ENCODE results near the gene LAMC2.

Gene LAMC2

DNA sequence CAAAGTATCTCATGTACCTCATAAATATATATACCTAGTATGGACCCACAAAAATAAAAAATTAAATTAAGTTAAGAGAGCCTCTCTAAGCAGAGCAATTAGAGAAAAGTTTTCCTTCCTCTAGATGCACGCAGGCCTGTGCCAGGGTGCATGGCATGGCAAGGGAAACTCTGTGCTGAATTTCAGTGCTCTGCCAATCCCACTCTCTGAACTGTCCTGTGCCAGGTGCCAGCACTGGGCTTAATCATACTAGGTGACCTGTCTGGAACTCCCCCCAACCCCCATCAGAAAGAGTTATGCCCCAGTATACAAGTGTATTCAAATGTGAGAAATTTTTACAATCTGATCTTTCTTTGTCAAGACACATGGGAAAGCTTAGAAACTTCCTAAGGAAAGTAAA is 10.4 kb upstream of the LAMC2 start:
- DNase-seq: no peak

DNA sequence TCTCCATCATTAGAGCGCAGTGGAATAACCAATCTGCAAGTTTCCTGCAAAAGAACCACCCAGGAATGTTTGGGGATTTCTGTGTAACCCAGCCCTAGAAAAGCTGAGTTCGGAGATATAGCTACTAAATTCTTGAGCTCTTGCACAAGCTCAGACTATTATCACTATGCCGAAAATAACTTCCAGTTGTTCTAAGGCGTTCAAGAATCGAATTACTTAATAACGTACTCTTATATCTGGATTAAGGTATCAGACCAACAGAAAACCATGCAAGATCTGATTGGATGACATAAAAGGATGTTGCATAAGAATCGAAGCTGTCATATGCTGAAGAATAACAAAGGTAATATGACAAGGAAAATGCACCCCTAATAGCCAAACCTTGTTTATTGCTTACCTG is 7.5 kb upstream of the LAMC2 start:
- no peak for DNase-seq

GRCh38 chr1:183179033-183179432 is 7.0 kb upstream of the LAMC2 start:
- no peak for DNase-seq

GRCh38 chr1:183180218-183180617 is 5.8 kb upstream of the LAMC2 start:
- DNase-seq: no peak

DNA sequence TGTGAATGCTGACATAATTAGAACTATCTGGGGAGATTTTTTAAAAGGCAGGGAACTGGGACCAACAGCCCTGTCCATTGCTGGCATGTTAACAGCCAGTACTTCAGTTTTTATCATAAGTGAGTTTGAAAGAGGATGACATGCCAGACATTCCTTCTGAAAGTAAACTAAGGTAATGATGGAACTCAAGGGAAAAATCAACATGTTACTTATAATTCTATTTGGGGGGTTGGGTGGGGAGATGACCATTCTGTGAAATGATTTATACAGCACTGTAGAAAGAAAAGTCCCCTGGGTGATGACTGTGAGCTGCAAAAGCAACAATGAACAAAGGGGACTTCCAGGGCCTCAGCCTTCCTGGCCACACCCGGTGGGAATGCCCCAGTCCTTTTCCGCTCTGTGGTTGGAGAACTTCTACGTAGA is 5.4 kb upstream of the LAMC2 start:
- DNase-seq: no peak

DNA sequence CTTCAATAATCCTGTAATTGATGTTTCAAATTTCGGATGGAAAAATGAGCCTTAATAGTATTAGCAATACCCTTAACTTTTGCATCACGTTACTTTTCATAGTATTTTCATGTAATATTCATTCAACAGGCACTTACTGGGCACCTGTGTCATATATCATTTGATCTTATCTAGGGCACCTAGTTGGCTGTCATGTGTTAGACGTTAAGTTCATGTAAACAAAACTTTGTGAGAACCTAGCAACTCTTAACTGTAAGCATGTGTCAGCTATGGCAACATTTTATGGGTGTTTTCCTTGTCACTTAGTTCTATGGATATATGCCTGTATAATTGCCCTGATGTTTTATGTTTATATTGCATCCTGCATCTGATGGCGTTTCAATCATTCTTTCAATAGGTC is 777 bp downstream of the LAMC2 start:
- no peak for DNase-seq

DNA sequence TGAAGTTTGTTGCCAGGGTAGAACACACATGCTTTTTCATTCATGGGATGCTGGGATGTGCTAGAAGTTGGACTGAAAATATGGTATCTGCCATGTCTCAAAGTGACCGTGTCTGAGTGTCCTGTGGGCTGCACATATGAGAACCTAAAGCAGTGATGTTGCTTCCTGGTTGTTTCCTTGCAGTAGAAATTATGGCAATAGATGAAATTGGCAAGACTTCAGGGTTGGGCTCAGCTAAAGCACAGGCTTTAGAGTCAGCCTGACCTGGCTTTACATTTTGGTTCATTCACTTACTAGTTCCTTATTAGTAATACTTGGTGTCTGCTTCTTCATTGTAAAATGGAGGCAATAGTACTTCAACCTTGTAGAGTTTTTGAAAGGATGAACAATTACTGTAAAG is 2.2 kb downstream of the LAMC2 start:
- DNase-seq: no peak

GRCh38 chr1:183191833-183192232 is 5.8 kb downstream of the LAMC2 start:
- DNase-seq: no peak

GRCh38 chr1:183193963-183194525 is 8.0 kb downstream of the LAMC2 start:
- no peak for DNase-seq

DNA sequence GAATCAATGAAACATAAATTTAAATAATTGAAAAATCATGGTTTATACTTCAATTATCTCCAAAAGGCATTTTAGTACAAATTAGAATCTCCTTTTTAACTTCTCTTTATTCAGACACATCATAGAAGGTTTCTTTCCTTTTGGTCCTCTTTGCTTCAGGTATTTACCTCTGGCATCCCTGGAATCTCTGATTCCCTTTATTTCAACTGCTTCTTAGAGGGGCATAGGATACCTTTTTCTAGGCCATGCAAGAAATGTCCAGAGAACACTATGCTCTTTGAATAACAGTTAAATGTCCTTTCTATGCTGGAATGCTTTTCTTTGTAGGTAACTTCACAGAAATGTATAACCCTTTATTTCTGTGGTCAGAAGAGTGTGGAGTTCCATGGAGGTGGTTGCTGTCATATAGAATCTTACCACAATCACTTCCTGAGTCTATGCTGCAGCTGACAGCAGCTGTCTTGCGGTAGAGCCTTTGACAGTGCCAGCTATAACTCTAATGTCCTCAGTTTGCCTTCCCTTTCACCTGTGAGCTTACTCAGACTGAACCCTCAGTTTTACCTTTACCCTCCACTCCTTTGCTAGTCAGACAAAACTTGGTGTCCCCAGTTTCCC is 8.6 kb downstream of the LAMC2 start:
- peak in 1 of 2 donors; percentile 18 for DNase-seq

DNA sequence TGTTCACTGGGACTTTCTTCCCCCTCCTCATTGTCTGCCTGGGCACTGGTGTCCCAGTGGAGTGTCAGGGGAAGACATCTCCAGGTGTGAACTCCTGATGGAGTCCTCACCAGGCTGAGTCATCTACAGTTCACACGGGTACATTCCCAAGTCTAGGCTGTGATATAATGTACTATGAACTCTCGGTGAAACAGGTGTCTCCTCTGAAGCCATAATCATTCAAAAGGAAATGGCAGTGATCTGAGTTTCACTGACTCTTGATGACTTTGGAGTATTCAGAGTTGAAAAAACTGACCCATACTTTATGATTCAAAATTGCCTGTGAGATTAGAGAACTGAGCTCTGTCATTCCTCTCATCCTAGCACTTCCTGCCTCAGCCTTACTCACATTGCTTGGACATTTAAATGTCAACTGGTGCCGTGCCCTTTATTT is 9.1 kb downstream of the LAMC2 start:
- DNase-seq: no peak

GRCh38 chr1:183197762-183198161 is 11.7 kb downstream of the LAMC2 start:
- no peak for DNase-seq

GRCh38 chr1:183198463-183198862 is 12.4 kb downstream of the LAMC2 start:
- DNase-seq: no peak

DNA sequence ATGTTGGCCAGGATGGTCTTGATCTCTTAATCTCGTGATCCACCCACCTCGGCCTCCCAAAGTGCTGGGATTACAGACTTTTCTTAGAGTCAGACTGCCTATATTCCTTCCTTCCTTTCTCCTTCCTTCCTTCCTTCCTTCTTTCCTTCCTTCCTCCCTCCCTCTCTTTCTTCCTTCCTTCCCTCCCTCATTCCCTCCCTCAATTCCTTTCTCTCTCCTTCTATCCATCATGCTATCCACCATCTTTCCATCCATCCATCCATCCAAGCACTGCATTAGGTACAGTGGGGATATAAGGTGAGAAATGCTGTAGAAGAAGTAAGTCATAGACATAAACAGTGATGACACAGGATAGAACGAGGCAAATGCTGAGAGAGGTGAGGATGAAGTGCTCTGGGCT is 13.2 kb downstream of the LAMC2 start:
- no peak for DNase-seq

- no peak for DNase-seq
Observed at GRCh38 chr1:183200451-183200850, 14.4 kb downstream of the LAMC2 start.

GRCh38 chr1:183203094-183203493 is 17.0 kb downstream of the LAMC2 start:
- DNase-seq: no peak

- no peak for DNase-seq
Observed at GRCh38 chr1:183205196-183205781, 19.2 kb downstream of the LAMC2 start.

DNA sequence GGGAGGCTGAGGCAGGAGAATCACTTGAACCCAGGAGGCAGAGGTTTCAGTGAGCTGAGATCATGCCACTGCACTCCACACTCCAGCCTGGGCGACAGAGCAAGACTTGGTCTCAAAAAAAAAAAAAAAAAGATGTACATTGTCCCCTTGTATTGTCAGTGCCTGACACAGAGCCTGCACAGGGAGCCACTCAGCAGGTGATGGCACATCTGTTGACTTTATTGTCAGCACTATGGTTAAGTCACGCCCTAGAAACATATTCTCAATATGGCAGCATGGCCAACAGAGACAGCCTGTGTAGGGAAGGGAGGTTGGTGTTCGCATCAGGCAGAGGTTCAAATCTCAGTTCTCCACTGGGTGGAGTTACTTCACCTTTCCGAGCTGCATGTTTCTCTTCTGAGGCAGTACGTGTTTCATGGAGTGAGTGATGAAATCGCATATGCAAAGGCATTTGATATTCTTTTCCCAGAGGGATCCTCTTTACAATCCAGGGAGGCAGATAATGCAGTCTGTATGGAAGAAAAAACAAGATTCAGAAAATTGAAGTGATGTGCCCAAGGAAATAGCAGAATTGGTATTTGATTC is 20.6 kb downstream of the LAMC2 start:
- no peak for DNase-seq

DNA sequence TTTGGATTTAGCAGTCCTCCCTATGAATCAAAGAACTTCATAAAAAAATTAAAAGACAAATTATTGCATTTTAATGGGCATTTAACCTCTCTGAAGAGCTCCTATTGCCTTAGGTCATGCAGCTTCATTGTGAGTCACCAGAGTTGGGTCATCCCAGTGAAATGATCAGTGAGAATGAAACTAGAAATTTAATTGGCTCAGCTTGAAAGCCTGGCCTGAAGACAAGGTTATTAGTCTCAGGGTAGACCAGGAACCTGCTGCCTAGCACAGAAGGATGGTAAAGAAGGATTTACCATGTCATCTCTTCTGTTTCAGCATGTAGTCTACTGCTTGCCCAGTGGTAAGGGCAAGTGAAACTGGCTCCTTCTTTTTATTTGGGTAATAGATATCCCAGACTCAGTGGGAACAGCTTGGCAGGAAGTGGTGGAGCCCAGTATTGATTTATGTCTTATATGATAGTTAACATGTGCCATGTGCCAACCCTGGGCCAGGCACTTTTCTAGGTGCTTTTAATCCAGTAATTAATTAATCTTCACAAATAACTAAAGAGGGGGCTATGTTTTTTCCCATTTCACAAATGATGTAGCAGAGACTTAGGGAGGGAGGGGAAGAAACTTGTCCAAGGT is 23.6 kb downstream of the LAMC2 start:
- no peak for DNase-seq

DNA sequence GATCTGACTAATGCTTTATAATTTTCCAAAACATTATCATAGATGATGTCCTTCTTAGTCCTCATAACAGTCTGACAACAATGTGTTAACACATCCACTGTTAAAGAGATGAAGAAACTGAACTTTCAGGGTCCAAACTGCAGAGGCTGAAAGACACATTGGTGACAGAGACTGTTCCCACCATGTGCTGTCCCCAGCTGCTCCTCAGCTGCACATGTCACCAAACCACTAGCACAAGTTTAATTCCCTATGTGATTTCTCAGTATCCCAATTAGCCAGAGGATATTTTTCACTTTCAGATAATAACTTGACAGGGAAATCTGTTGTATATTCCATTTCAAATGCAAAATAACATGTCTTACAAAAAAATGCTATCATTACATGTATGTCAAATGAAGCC is 24.6 kb downstream of the LAMC2 start:
- no peak for DNase-seq

- no peak for DNase-seq
Observed at GRCh38 chr1:183212870-183213269, 26.8 kb downstream of the LAMC2 start.

DNA sequence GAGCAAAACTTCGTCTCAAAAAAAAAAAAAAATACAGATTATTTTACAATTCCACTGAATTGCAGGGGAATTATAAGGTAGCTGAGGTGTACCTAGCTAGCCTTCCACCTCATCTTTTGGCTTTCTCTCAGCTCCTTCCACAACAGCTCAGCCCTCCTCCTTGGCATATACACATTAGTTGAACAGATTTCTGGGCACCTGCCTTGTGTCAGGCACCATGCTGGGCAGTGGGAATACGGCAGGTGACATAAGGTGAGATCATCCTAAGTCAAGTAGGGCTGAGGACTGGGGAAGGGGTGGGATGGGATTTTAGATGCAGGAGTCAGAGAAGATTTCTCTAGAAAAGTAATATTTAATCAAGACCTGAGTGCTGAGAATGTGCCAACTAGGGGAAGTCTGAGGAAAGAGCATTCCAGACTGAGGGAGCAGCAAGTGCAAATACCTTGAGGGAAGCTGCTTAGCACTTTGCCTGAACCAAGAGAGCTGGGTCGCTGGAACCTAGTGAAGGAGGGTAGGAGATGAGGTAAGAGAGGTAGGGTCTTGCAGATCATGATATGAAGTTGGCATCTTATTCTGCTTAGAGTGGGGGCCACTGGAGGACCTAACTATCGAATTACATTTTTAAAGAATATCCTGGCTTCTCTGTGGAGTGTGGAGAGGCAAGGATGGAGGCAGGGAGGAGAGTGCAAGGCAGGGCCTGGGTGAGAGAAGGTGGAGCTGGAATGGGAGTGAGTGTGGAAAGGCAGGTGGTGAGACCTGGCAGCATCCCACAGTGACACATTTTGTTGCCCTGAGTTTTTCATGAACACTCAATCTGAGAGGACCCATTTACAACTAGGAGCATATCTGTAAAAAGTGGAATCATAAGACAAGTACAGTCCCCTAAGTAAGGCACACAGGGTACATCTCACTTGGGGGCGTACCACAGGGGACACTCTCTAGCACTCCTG is 28.2 kb downstream of the LAMC2 start:
- DNase-seq: no peak
